Measurements from ENCODE around the gene TMEM184A.

TMEM184A gene

DNA sequence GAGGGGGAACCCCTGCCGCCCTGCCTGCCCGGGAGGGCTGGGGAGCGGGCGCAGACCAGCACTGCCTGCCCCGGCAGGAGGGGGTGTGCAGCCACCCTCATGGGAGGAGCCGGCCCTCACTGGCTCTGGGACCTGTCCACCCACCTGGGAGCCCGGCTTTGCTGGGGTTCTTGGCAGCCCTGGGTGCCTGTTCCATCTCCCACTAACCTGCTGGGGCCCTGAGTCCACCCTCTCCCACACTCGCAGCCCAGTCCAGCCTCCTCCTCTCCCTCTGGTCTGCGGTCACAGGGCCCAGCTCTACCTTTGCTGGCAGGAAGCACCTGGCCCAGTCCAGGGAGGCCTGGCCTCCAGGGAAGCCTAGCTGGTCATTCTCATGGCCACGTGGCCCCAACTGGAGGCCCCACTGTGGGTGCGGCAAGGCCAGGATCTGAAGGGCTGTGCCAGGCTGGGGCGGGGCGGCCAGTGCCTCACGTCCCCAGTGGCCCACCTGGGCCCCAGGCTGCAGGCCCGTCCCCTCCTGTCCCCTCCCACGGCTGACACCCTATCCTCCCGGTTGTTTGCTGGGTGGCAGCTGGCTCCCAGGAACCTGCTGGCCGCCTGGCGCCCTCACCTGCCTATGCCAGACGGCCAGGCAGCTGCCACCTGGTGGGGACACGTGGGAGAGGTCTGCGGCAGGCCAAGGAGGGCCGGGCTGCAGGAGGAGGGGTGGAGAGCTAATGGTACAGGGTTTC lies at the start of gene TMEM184A:
TMEM184A (minus strand) TSS at position 393 of the 731 bp plus-strand sequence. CDS start 721 bp downstream, outside the sequence.
- H3K4me3 Mint-ChIP-seq: no peak within 1 kb of the TSS
- H3K27me3 Mint-ChIP-seq: peaks cover 10% of the 10 kb centered on the region
- peaks cover 4% of the 10 kb centered on the region for H3K4me1 Mint-ChIP-seq
- peak; percentile 86 for ATAC-seq (ENCODE audit: low read depth)
- H3K36me3 Mint-ChIP-seq: no peaks in the 10 kb centered on the region
- no peak within 1 kb of the TSS for H3K27ac Mint-ChIP-seq
- peak in 1 of 2 donors; percentile 40 for DNase-seq (ENCODE audit: low spot score in 2 of 2)
- no peaks in the 10 kb centered on the region for H3K9me3 Mint-ChIP-seq

DNA sequence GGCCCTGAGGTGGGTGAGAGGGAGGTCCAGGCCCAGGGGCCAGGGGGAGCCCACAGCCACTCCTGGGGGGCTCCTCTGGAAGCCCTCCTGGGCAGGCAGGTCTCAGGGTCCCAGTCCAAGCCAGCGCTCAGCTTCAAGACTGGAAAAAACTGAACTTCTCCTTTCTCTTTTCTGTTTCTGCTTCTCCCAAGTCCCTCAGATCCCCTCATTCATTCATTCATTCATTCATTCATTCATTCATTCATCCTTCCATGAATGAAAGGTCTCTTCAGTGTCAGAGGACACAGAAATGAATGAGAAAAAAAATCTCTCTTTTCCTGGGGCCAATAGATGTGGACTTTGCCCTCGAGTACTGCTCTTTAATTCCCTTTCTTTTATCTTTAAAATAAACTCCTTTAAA lies 48.4 kb upstream of the TMEM184A start:
- Mint-ChIP-seq H3K4me3 (no peak overlapping the region), H3K27ac (no peak overlapping the region), H3K4me1 (peaks cover 4% of the 10 kb centered on the region), H3K9me3 (no peaks in the 10 kb centered on the region), H3K36me3 (no peaks in the 10 kb centered on the region), H3K27me3 (peaks cover 14% of the 10 kb centered on the region)
- no peak for ATAC-seq (ENCODE audit: low read depth)
- no peak for DNase-seq (ENCODE audit: low spot score in 2 of 2)

DNA sequence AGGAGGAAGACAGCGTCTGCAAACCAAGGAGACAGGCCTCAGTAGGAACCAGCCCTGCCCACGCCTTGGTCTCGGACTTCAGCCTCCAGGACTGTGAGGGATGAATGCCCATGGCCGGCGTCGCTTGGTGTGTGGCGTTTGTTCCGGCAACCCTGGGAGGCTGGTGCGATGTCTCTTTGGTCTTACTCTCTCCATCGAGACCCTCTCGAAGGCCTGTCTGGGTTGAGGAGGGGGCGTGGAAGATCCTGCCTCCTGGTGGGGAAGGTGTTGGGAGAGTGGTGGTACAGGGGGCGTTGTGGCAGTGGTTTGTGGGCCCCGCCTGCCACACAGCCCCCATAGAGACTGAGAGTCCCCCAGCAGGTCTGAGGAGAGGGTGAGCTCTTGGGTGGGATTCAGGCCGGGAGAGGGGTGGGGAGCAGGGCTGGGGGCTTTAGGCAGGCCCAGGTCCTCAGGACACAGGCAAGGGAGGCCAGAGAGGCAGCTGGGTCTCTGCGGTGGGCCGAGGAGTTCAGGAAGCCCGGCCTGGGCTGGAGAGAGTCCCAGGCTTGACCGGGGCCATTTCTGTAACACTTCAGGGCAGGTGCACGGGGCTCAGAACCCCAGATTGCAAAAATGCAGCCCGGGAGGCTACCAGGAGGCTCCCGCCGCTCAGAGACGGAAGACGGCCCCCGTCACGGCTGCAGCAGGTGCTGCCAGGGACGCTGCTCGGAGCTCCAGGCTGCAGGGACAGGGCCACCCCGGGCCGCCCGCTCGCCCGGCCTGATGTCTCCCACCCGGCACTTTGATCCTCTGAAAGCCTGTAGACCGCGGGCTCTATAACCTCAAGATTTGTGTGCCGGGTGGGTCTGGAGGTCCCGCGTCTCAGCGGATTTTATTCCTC lies 47.6 kb upstream of the TMEM184A start:
- no peak for ATAC-seq (ENCODE audit: low read depth)
- DNase-seq (ENCODE audit: low spot score in 2 of 2): no peak
- Mint-ChIP-seq H3K27me3 (peaks cover 17% of the 10 kb centered on the region), H3K27ac (no peak overlapping the region), H3K9me3 (peaks cover under 1% of the 10 kb centered on the region), H3K36me3 (peaks cover under 1% of the 10 kb centered on the region), H3K4me3 (no peak overlapping the region), H3K4me1 (peaks cover 4% of the 10 kb centered on the region)

DNA sequence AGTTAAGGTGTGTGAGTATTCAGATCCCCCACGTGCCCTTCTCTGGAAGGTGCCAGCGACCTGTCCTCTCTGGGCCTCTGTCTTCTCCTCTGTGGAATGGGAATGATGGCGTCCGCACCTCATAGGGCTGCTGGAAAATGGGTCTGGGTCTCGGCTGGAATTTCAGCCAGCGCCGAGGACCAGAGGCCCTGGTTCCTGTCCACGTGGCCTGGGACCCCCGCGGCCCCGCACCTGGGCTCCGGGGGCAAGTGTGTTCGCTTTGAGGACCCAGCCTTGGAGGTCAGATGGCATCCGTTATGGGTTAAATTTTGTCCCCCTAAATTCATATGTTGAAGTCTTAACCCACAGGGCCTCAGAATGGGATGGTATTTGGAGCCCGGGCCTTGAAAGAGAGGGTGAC lies 46.4 kb upstream of the TMEM184A start:
- Mint-ChIP-seq H3K9me3 (peaks cover 1% of the 10 kb centered on the region), H3K27me3 (peaks cover 17% of the 10 kb centered on the region), H3K27ac (no peak overlapping the region), H3K36me3 (peaks cover 2% of the 10 kb centered on the region), H3K4me3 (no peak overlapping the region), H3K4me1 (peaks cover 4% of the 10 kb centered on the region)
- no peak for DNase-seq (ENCODE audit: low spot score in 2 of 2)
- ATAC-seq (ENCODE audit: low read depth): no peak

DNA sequence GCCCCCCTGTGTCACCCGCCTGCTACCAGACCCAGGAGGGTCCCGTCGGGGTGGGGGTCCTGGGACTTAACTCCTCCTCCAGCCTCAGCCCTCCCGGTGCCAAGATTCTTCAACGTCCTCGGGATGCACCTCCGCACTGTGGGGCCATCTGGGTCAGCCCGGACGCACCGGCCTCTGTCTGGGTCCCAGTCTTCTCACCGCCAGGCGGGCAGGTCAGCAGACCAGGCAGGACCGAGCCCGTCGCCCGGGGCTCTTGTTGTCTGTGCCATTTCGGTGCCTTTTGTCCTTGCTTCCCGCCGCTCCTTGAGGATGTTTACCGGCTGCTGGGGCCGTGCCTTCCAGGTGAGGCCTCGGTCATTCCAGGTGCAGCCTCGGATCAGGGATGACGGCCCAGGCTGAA lies 46.0 kb upstream of the TMEM184A start:
- Mint-ChIP-seq H3K27ac (no peak overlapping the region), H3K36me3 (peaks cover 2% of the 10 kb centered on the region), H3K27me3 (peaks cover 14% of the 10 kb centered on the region), H3K4me3 (no peak overlapping the region), H3K9me3 (peaks cover 1% of the 10 kb centered on the region), H3K4me1 (peaks cover 1% of the 10 kb centered on the region)
- ATAC-seq (ENCODE audit: low read depth) (no peak), DNase-seq (ENCODE audit: low spot score in 2 of 2) (no peak)

DNA sequence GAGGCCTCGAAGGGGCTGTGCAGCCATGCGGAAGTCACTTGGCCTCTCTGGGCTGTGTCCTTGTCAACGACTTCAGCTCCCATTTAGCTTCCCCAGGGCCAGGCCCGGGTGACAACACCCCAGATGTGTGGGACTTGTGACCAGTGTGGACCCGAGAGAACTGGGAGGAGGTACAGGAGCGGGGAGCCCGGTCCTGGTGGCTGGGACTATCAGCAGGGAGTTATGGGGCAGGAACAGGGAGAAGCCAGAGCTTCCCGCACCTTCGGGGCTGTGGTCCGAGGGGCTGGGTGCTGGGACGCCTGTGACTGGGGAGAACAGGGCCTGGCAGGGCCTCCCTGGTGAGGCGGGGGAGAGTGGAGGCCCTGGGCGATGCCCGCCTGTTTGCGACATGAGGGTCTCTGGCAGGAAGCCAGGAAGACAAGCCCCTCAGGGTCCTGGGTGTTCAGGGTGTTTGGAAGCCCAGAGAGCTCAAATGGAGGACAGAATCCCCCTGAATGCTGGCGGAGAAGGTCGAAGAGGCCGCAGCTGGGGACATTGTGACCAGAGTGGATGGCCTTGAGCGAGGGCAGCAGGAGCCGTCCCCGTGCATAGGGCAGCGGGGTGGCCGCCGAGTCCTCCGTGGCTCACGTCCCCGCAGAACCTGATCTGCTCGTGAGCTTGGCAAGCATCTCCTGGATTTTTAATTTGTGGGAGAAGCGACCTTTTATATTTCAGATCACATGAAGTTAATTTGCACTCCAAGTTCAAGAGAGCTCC lies 43.8 kb upstream of the TMEM184A start:
- DNase-seq (ENCODE audit: low spot score in 2 of 2): no peak
- Mint-ChIP-seq H3K9me3 (peaks cover 4% of the 10 kb centered on the region), H3K27ac (no peak overlapping the region), H3K27me3 (peaks cover 18% of the 10 kb centered on the region), H3K4me1 (peaks cover 3% of the 10 kb centered on the region), H3K4me3 (no peak overlapping the region), H3K36me3 (peaks cover 2% of the 10 kb centered on the region)
- ATAC-seq (ENCODE audit: low read depth): no peak

DNA sequence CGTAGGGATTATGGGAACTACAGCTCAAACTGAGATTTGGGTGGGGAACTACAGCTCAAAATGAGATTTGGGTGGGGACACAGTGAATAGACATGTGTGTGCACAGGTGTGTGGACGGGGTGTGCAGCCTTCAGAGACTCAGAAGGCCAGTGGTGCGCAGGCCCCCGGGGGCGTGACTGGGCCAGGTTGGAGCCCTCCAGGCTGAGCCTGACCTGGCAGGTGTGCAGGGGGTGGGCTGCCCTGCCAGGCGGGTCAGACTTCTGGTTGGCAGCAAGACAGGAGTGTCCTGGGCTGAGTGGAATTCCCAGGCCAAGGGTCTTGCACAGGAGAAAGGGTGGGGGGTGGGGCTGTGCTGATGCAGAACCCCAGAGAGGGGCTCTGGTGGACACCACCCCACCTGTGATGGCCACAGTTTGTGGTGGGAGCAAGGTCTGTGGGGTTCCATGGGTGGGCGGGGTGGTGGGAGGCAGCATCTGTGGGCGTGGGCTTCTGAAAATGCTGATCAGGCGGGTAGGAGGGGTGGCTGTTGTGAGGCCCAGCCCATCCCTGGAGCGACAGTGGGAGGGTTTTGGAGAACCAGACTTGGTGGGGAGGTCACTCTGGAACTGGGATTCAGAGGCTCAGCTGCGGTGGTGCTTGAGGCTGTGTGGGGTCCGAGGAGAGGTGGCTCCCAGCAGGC lies 43.1 kb upstream of the TMEM184A start:
- H3K36me3 Mint-ChIP-seq: peaks cover 2% of the 10 kb centered on the region
- ATAC-seq (ENCODE audit: low read depth) (no peak), DNase-seq (ENCODE audit: low spot score in 2 of 2) (no peak)
- peaks cover 4% of the 10 kb centered on the region for H3K4me1 Mint-ChIP-seq
- peaks cover 25% of the 10 kb centered on the region for H3K27me3 Mint-ChIP-seq
- H3K9me3 Mint-ChIP-seq: peaks cover 4% of the 10 kb centered on the region
- no peak overlapping the region for H3K27ac Mint-ChIP-seq
- H3K4me3 Mint-ChIP-seq: no peak overlapping the region

DNA sequence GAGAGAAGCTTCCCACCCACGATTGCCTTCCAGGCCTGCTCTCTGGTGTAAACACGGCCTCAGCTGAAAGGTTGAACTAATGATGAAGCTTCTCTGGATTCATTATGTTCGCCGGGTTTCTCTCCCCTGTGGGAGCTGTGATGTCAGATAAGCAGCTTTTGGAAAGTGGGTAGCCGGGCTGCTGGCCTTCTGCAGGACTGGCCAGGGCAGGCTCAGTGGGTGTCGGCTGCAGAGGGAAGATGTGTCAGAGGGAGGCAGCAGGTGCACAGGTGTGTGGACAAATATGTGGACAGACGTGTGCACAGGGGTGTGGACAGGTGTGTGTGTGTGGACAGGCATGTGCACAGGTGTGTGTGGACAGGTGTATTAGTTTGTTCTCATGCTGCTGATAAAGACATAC lies 42.3 kb upstream of the TMEM184A start:
- Mint-ChIP-seq H3K27me3 (peaks cover 27% of the 10 kb centered on the region), H3K9me3 (peaks cover 6% of the 10 kb centered on the region), H3K36me3 (peaks cover 2% of the 10 kb centered on the region), H3K27ac (no peak overlapping the region), H3K4me1 (peaks cover 6% of the 10 kb centered on the region), H3K4me3 (no peak overlapping the region)
- ATAC-seq (ENCODE audit: low read depth) (no peak), DNase-seq (ENCODE audit: low spot score in 2 of 2) (no peak)

DNA sequence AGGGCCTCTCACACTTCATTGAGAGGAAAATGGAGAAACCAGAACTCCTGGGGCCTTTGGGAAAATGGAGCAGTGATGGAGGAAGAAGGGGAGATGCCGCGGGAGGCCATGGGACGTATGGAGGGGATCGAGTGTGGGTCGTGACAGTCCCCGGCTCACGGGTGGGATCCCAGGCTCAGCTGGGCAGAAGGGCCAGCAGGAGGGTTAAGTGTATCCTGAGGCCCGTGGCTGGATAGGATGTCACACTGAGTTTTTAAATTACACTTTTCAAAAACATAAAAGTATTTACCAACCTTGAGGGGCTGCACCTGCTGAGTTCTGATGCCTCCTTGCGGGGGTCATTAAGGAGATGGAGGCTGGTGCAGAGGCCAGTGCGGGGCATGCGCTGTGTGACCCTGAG lies 41.8 kb upstream of the TMEM184A start:
- H3K36me3 Mint-ChIP-seq: peaks cover 2% of the 10 kb centered on the region
- H3K27ac Mint-ChIP-seq: no peak overlapping the region
- no peak overlapping the region for H3K4me3 Mint-ChIP-seq
- peaks cover 6% of the 10 kb centered on the region for H3K9me3 Mint-ChIP-seq
- DNase-seq (ENCODE audit: low spot score in 2 of 2) (no peak), ATAC-seq (ENCODE audit: low read depth) (no peak)
- peaks cover 10% of the 10 kb centered on the region for H3K4me1 Mint-ChIP-seq
- H3K27me3 Mint-ChIP-seq: peaks cover 28% of the 10 kb centered on the region

DNA sequence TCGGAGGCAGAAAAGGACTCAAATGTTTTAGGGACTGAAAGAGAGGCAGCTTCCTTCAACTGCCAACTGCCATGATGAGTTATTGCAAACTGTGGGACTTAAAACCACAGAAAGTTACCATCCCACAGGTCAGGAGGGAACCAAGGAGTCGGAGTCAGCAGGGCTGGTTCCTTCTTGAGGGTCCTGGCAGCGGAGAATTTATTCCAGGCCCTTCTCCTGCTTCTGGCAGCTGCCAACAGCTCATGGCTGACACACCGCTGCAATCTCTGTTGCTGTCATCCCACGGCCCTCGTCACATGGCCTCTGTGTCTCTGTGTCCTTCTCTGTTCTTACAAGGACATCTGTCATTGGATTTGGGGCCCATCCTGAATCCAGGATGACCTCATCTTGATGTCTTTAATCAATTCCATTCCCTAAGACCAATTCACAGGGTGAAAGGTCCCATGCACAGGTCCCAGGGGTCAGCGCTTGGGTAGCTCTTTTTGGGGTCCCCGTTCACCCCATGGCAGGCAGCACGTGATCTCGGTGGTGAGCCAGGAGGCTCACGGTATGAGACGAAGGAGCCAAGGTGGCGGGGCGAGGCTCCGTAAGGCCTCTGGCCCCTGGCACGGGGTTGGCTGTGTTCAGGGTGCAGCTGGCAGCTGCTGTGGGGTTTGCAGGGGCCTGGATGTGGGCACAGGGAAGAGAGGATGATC lies 41.2 kb upstream of the TMEM184A start:
- Mint-ChIP-seq H3K9me3 (peaks cover 6% of the 10 kb centered on the region), H3K4me1 (peaks cover 13% of the 10 kb centered on the region), H3K36me3 (peaks cover 2% of the 10 kb centered on the region), H3K27me3 (peaks cover 31% of the 10 kb centered on the region), H3K27ac (no peak overlapping the region), H3K4me3 (no peak overlapping the region)
- DNase-seq (ENCODE audit: low spot score in 2 of 2): no peak
- ATAC-seq (ENCODE audit: low read depth): no peak

DNA sequence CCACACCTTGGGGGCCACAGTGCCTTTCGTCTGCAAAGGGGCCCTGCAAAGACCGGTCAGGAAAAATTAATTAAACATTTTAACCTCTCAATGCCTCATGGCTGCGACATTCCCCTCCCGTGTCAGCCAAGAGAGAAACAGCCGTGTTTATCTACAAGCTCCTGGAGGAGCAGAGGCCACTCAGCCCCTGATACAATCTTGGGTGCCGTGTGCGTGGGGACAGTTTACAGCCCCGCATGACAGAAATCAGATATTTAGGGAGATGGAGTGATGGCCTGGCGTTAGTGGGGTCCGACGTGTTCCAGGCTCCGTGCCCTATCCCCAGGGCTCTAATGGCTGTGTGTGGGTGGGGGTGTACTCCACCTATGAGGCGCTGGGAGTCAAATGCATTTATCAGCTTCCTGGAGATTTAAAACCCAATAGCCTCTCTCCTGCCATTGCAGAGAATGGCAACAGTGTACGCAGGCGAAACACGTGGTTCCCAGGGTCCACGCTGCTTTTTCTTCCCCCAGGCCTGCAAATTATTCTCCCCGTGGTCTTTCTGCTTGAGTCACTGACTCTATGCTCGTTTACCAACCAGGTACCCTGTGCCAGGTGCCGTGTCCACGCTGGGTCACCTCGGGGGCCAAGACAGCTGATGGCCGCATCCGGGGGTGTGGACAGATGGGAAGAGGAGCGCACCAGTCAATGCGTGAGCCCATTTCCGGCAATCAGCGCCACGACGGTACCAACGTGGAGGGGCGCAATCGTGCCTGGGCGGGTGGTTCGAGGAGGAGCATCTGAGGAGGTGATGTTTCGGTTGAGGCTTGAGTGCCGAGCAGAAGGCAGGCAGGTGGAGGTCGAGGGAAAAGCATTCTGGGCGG lies 40.4 kb upstream of the TMEM184A start:
- Mint-ChIP-seq H3K4me3 (no peak overlapping the region), H3K36me3 (peaks cover 2% of the 10 kb centered on the region), H3K4me1 (peaks cover 20% of the 10 kb centered on the region), H3K27ac (no peak overlapping the region), H3K9me3 (peaks cover 6% of the 10 kb centered on the region), H3K27me3 (peaks cover 35% of the 10 kb centered on the region)
- ATAC-seq (ENCODE audit: low read depth) (no peak), DNase-seq (ENCODE audit: low spot score in 2 of 2) (no peak)

DNA sequence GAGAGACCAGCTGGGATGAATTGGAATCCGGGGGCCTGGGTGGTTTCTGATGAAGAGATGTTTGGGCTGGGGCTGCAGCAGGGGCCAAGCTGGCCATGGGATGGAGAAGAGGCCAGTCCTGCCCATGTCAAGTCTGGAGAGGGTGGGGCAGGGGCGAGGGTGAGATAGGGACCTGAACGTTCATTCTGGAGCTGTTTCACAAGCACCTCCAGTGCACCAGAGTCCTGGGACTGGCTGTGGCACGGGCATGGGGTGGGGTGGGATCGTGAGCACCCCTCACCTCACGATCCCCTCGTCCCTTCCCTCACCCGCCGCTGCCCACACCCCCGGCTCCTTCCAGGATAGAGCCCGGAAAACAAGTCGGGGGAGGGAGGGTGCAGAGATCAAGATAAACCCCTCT lies 39.6 kb upstream of the TMEM184A start:
- peaks cover 38% of the 10 kb centered on the region for H3K27me3 Mint-ChIP-seq
- H3K4me3 Mint-ChIP-seq: no peak overlapping the region
- peaks cover 6% of the 10 kb centered on the region for H3K9me3 Mint-ChIP-seq
- ATAC-seq (ENCODE audit: low read depth): no peak
- no peak for DNase-seq (ENCODE audit: low spot score in 2 of 2)
- H3K4me1 Mint-ChIP-seq: peaks cover 24% of the 10 kb centered on the region
- no peak overlapping the region for H3K27ac Mint-ChIP-seq
- peaks cover 2% of the 10 kb centered on the region for H3K36me3 Mint-ChIP-seq
